ENCODE results near the gene ZNF775. TPM values are rescaled to one million over a fixed set of nuclear protein-coding genes. Genes with fewer than 3 reads are reported as not detected.

Gene ZNF775
- polyA plus RNA-seq, 1 experiment, result 2.2 TPM

DNA sequence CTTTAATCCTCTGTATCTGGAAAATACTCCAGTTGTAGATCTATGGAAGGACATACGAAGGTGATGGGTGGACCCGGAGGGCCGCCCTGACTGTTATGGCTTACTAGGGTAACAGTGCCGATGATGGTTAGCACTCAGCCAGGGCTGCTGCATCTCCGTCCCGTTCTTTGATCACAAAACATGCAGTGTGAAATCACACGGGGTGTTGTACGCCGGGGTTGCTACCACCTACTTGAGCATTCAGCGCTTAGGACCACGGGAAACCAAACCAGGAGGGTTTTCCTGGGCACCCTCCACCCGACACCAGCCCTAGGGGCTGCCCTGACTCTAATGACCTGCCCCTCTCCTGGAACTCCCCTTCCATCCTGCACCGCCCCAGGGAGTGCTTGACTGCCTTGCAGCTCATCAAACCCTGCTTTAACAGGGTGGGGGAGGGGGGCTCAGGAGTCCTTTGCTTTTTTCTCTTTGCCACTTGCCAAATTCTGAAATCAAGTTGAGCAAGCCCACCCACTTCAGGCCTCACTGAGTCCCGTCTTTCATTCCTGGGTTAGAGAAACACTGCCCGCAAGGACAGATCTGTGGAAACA lies 20.4 kb downstream of the ZNF775 start:
- Histone ChIP-seq H3K27me3 (ENCODE audit: control insufficient read depth, insufficient read depth, low read length) (no peaks in the 10 kb centered on the region), H3K9me3 (ENCODE audit: control insufficient read depth, insufficient read depth, low read length) (no peaks in the 10 kb centered on the region; the same call in 1 of the 2 replicates), H3K27ac (ENCODE audit: low read depth, low read length) (no peak overlapping the region), H3K4me3 (ENCODE audit: low read depth, low read length) (no peak overlapping the region)
- CTCF ChIA-PET, result interaction anchor here (0.6 to 1.4 kb wide), 3 partner anchors 44 to 100 kb away, joined by 3 to 4 read pairs (median 3); no protein-coding TSS in a partner anchor
- TF ChIP-seq, protein P1, sequence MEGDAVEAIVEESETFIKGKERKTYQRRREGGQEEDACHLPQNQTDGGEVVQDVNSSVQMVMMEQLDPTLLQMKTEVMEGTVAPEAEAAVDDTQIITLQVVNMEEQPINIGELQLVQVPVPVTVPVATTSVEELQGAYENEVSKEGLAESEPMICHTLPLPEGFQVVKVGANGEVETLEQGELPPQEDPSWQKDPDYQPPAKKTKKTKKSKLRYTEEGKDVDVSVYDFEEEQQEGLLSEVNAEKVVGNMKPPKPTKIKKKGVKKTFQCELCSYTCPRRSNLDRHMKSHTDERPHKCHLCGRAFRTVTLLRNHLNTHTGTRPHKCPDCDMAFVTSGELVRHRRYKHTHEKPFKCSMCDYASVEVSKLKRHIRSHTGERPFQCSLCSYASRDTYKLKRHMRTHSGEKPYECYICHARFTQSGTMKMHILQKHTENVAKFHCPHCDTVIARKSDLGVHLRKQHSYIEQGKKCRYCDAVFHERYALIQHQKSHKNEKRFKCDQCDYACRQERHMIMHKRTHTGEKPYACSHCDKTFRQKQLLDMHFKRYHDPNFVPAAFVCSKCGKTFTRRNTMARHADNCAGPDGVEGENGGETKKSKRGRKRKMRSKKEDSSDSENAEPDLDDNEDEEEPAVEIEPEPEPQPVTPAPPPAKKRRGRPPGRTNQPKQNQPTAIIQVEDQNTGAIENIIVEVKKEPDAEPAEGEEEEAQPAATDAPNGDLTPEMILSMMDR (IDR thresholded peaks at IDR 0.05; ENCODE audit: low read depth, low read length), result no peak
- DNase-seq (ENCODE audit: low read depth, low spot score), result no peak
- POLR2A ChIA-PET, result no interaction called here

DNA sequence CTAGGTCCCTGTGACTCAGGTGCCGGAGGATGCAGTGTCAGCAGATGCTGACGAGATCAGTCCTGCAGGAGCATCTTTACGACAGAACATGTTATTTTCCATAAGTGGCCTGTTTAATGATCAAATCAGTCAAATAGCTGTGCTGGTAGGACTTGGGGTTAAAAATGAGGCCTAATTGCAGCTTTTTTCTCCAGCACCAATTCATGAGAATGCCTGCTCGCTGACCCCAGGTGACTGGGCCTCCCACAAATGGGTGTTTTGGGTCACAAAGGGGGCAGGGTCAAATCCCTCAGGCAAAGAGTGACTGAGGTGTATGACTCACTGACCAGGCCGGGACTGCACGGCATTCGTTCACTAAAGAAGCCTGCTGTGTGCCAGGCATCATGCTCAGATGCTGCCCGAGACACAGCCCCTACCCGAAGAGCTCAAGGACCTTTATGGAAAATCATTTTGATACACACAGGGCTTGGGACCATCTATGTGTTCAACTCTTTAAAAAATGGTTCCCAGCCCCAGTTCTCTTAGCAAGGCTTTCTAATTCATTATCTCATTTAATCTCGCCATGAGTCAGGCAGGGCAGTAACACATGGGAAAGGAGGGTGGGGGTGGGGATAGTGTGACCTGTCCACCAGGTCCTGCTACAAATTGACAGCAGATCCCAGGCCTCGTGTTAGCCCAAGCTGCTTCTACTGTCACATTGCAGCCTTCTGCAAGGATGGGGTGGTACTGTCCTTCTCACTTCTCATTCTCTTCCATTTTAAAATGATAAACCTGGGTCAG lies 21.1 kb downstream of the ZNF775 start:
- Histone ChIP-seq H3K9me3 (ENCODE audit: control insufficient read depth, insufficient read depth, low read length) (no peaks in the 10 kb centered on the region; the same call in 1 of the 2 replicates), H3K4me3 (ENCODE audit: low read depth, low read length) (no peak overlapping the region), H3K27me3 (ENCODE audit: control insufficient read depth, insufficient read depth, low read length) (no peaks in the 10 kb centered on the region), H3K27ac (ENCODE audit: low read depth, low read length) (peak overlapping the region; percentile 21)
- CTCF ChIA-PET, result interaction anchor here (0.6 to 1.4 kb wide), 3 partner anchors 44 to 101 kb away, joined by 3 to 4 read pairs (median 3); no protein-coding TSS in a partner anchor
- TF ChIP-seq, protein P1 (IDR thresholded peaks at IDR 0.05; ENCODE audit: low read depth, low read length), result no peak
- POLR2A ChIA-PET, result no interaction called here
- no peak for DNase-seq (ENCODE audit: low read depth, low spot score)

DNA sequence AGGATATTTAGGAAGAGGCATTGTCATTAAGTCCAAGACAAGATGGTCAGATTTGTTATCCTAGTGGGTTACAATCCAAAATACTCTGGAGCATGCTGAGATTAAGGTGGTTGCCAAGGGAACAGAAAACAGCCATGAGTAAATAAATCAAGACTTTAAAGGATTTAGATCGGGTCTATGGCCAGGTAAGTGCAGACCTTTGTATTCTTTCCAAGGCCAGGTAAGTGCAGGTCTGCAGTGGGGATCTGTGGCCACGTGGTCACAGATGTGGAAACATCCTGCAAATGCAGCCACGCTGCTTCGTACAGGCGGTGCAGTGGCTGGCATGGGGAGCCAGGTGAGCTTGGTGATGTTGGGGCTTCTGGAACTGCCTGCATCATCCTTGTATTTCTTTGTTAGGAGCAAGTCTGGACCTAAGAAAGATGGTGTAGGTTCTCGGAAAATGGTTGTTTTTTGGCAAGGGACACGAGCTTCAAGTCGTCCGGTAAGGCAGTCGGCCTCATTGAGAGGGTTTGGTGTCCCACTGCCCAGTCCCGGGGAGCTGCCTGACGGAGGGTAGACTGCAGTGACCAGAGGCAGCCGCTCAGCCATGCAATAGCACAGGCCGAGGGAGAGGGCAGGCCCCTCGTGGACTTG lies 21.8 kb downstream of the ZNF775 start:
- ChIA-PET CTCF (interaction anchor here (1.4 kb wide), 1 partner anchor 45 kb away, joined by 4 read pairs; no protein-coding TSS in a partner anchor), POLR2A (no interaction called here)
- no peaks in the 10 kb centered on the region; the same call in 1 of the 2 replicates for H3K9me3 ChIP-seq (ENCODE audit: control insufficient read depth, insufficient read depth, low read length)
- no peak overlapping the region for H3K27ac ChIP-seq (ENCODE audit: low read depth, low read length)
- no peak overlapping the region for H3K4me3 ChIP-seq (ENCODE audit: low read depth, low read length)
- DNase-seq (ENCODE audit: low read depth, low spot score), result no peak
- no peaks in the 10 kb centered on the region for H3K27me3 ChIP-seq (ENCODE audit: control insufficient read depth, insufficient read depth, low read length)
- TF ChIP-seq, protein P1 (IDR thresholded peaks at IDR 0.05; ENCODE audit: low read depth, low read length), result no peak

DNA sequence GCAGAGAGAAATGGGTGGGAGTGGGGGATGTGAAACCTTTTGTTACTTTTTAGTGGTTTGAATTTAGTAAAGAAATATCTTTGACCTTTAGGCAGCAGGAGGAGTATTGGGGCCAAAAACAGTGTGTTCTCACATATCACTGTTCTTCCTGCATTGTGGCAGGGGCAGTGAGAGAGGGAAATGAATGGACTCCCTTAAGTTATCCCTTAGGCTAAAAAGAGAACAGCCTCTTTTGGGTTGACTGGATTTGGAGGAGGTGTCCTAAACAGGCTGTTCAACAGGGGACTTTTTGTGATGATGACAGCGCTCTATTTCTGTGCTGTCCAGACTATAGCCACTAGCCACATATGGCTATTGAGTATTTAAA lies 22.3 kb downstream of the ZNF775 start:
- H3K27ac ChIP-seq (ENCODE audit: low read depth, low read length), result no peak overlapping the region
- POLR2A ChIA-PET, result no interaction called here
- H3K27me3 ChIP-seq (ENCODE audit: control insufficient read depth, insufficient read depth, low read length), result no peaks in the 10 kb centered on the region
- H3K4me3 ChIP-seq (ENCODE audit: low read depth, low read length), result no peak overlapping the region
- no peaks in the 10 kb centered on the region; the same call in 1 of the 2 replicates for H3K9me3 ChIP-seq (ENCODE audit: control insufficient read depth, insufficient read depth, low read length)
- TF ChIP-seq, protein P1 (IDR thresholded peaks at IDR 0.05; ENCODE audit: low read depth, low read length), result no peak
- no peak for DNase-seq (ENCODE audit: low read depth, low spot score)
- CTCF ChIA-PET, result interaction anchor here (0.6 kb wide), 1 partner anchor 12 kb away, joined by 3 read pairs; no protein-coding TSS in a partner anchor
